Panc1 (cell line): Measurements from ENCODE around the gene ASTN2.

ENCODE experiments used
- POLR2AphosphoS5 ChIP-seq: IDR thresholded peaks from 2 replicates; pipeline ENCODE4 v1.6.1; 2012; ENCODE audit warnings: mild to moderate bottlenecking, low read depth, low read length, moderate library complexity
- TCF7L2 ChIP-seq: IDR thresholded peaks from 2 replicates; pipeline ENCODE4 v1.6.1; 2011; ENCODE audit warnings: mild to moderate bottlenecking, low read depth, low read length, inconsistent platforms
- TF ChIP-seq, protein P1 (sequence below): fragments of 450-650 bp; IDR thresholded peaks from 2 replicates; pipeline ENCODE4 v1.5.1; 2017; ENCODE audit warnings: mild to moderate bottlenecking

DNA sequence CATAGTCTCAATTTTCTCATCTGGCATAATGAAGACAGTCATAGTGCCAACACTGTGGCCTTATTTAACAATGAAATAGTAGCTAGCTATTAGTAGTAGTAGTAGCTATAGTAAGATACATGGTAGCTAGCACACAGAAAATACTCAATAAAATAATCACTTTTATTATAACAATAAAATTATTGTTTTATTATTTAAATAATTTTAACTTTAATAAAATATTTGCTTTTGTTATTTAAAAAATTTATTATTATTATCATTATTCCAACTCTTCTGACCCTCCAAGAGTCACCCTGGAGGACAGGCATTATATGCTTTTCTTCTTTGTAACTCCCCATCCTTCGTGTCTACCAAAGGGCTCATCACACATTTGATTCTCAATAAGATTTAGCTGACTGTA lies 475.7 kb downstream of the ASTN2 start:
- TF ChIP-seq, protein P1, sequence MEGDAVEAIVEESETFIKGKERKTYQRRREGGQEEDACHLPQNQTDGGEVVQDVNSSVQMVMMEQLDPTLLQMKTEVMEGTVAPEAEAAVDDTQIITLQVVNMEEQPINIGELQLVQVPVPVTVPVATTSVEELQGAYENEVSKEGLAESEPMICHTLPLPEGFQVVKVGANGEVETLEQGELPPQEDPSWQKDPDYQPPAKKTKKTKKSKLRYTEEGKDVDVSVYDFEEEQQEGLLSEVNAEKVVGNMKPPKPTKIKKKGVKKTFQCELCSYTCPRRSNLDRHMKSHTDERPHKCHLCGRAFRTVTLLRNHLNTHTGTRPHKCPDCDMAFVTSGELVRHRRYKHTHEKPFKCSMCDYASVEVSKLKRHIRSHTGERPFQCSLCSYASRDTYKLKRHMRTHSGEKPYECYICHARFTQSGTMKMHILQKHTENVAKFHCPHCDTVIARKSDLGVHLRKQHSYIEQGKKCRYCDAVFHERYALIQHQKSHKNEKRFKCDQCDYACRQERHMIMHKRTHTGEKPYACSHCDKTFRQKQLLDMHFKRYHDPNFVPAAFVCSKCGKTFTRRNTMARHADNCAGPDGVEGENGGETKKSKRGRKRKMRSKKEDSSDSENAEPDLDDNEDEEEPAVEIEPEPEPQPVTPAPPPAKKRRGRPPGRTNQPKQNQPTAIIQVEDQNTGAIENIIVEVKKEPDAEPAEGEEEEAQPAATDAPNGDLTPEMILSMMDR = no peak
- TF ChIP-seq TCF7L2 = no peak
- no peak for TF ChIP-seq POLR2AphosphoS5
